WTC11 (cell line): ENCODE measurements around the gene C1orf35. TPM values are rescaled to one million over a fixed set of nuclear protein-coding genes. Genes with fewer than 3 reads are reported as not detected.

Source experiments
- ATAC-seq: fragments of 200-7000 bp; cut with Tn5 transposase; 2 replicates; pipeline ENCODE4 v1.10.0; 2021; ENCODE audit warnings: mild to moderate bottlenecking, moderate library complexity
- CTCF ChIA-PET: fragments of 300-600 bp; sonication (Branson Sonifier 250); formaldehyde crosslinking; loops from one replicate; lab custom pipeline; 2021; ENCODE audit warnings: antibody characterized with exemption; lab: Charles Lee
- POLR2A ChIA-PET: fragments of 350-600 bp; sonication (Branson Sonifier 250); formaldehyde crosslinking; loops from one replicate; lab custom pipeline; 2021; ENCODE audit warnings: antibody characterized with exemption; lab: Charles Lee
- DNase-seq: peaks from one replicate; pipeline ENCODE4 v3.0.0; 2021; ENCODE audit warnings: low spot score
- H3K27ac Mint-ChIP-seq: 2 replicates; pipeline ENCODE4 v1.8.0; 2021; ENCODE audit warnings: mixed read lengths
- H3K27me3 Mint-ChIP-seq: 2 replicates; pipeline ENCODE4 v1.8.0; 2021; ENCODE audit warnings: low read depth, mild to moderate bottlenecking, moderate library complexity, mixed read lengths
- H3K36me3 Mint-ChIP-seq: 2 replicates; pipeline ENCODE4 v1.8.0; 2021; ENCODE audit warnings: mixed read lengths
- H3K4me1 Mint-ChIP-seq: 2 replicates; pipeline ENCODE4 v1.8.0; 2022; ENCODE audit warnings: mixed read lengths
- H3K4me3 Mint-ChIP-seq: 2 replicates; pipeline ENCODE4 v1.8.0; 2021; ENCODE audit warnings: mild to moderate bottlenecking, moderate library complexity, mixed read lengths
- H3K9me3 Mint-ChIP-seq: 2 replicates; pipeline ENCODE4 v1.8.0; 2021; ENCODE audit warnings: mixed read lengths
- FOXK1 ChIP-seq: sonication (generic); formaldehyde crosslinking; IDR thresholded peaks from 2 replicates; pipeline ENCODE4 v1.8.0; 2022; ENCODE audit warnings: mild to moderate bottlenecking, moderate library complexity, missing genetic modification reagents
- FOXP1 ChIP-seq: sonication (generic); formaldehyde crosslinking; IDR thresholded peaks from 2 replicates; pipeline ENCODE4 v1.8.0; 2022; ENCODE audit warnings: missing genetic modification reagents, mild to moderate bottlenecking, moderate library complexity, borderline replicate concordance
- MXD4 ChIP-seq: fragments of 250-450 bp; sonication (Bioruptor Pico); IDR thresholded peaks from 2 replicates; pipeline ENCODE4 v1.8.0; 2021; ENCODE audit warnings: mild to moderate bottlenecking, moderate library complexity, borderline replicate concordance
- SP1 ChIP-seq: sonication (generic); formaldehyde crosslinking; conservative IDR thresholded peaks from 2 replicates; pipeline ENCODE4 v1.8.1; 2022; ENCODE audit warnings: missing genetic modification reagents
- total RNA-seq: library from RNA; stranded (reverse); gene quantifications from 3 replicates; pipeline ENCODE4 v1.2.3, GENCODE V29; 2021
- TF ChIP-seq, protein P1 (sequence below): fragments of 250-450 bp; sonication (Bioruptor Pico); IDR thresholded peaks from 2 replicates; pipeline ENCODE4 v2.1.2; 2022; ENCODE audit warnings: mild to moderate bottlenecking, moderate library complexity
- TF ChIP-seq, protein P2 (sequence below): sonication (generic); formaldehyde crosslinking; IDR thresholded peaks from 2 replicates; pipeline ENCODE4 v1.8.0; 2022; ENCODE audit warnings: mild to moderate bottlenecking, missing genetic modification reagents
- TF ChIP-seq, protein P3 (sequence below): sonication (generic); formaldehyde crosslinking; IDR thresholded peaks from 2 replicates; pipeline ENCODE4 v1.8.0; 2022; ENCODE audit warnings: mild to moderate bottlenecking, missing genetic modification reagents
- TF ChIP-seq, protein P4 (sequence below): sonication (generic); formaldehyde crosslinking; IDR thresholded peaks from 2 replicates; pipeline ENCODE4 v1.8.1; 2023; ENCODE audit warnings: mild to moderate bottlenecking, missing genetic modification reagents
- TF ChIP-seq, protein P5 (sequence below): sonication (generic); formaldehyde crosslinking; IDR thresholded peaks from 2 replicates; pipeline ENCODE4 v1.8.1; 2023; ENCODE audit warnings: mild to moderate bottlenecking, missing genetic modification reagents
- TF ChIP-seq, protein P6 (sequence below): sonication (generic); formaldehyde crosslinking; IDR thresholded peaks from 2 replicates; pipeline ENCODE4 v1.8.0; 2022; ENCODE audit warnings: mild to moderate bottlenecking, missing genetic modification reagents

The C1orf35 gene
- total RNA-seq, 1 experiment from 2014 or later: 33.8 TPM

DNA sequence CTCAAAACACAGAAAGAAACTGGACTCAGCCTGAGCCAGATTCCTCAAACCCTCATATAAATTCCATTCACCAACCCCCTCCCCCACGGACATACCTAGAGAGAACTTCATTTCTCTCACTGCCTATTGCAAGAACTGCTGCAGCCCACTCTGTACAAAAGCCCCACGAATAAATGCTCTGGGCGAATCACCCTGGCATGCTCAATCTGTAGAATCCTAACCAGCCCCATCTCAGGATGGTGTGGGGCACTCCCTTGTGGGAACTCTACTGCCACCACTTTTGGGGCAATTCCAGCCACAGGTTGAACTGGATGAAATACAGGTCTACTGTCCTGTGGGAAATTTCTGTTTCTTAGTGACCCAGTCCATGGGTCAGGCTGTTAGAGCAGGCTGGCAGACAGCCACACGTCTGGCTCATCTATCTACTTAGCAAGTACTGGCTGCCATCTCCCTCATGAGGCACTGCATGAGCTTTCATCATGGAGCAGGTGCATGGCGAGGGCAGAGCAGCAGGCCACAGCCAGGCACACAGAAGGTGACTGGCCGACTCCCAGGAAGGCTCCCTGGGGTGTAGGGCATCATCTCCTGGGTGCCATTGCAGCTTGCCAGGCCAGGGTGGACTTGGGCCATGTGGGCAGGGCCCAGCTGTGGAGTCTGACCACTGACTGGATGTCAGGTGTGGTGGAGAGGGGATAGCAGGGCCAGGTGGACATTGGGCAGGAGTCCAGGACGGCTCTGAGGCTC, 1.6 kb upstream of the C1orf35 start:
- H3K9me3 Mint-ChIP-seq: no peaks in the 10 kb centered on the region
- DNase-seq: no peak
- ATAC-seq: no peak
- peaks cover 6% of the 10 kb centered on the region for H3K27me3 Mint-ChIP-seq
- POLR2A ChIA-PET: no interaction called here
- peak overlapping the region; percentile 90 for H3K4me3 Mint-ChIP-seq
- TF ChIP-seq, protein P1, sequence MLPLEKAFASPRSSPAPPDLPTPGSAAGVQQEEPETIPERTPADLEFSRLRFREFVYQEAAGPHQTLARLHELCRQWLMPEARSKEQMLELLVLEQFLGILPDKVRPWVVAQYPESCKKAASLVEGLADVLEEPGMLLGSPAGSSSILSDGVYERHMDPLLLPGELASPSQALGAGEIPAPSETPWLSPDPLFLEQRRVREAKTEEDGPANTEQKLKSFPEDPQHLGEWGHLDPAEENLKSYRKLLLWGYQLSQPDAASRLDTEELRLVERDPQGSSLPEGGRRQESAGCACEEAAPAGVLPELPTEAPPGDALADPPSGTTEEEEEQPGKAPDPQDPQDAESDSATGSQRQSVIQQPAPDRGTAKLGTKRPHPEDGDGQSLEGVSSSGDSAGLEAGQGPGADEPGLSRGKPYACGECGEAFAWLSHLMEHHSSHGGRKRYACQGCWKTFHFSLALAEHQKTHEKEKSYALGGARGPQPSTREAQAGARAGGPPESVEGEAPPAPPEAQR: no peak
- TF ChIP-seq MXD4 (CRISPR knock-in tag): no peak
- TF ChIP-seq, protein P2, sequence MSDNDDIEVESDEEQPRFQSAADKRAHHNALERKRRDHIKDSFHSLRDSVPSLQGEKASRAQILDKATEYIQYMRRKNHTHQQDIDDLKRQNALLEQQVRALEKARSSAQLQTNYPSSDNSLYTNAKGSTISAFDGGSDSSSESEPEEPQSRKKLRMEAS (CRISPR knock-in tag): no peak
- TF ChIP-seq, protein P3, sequence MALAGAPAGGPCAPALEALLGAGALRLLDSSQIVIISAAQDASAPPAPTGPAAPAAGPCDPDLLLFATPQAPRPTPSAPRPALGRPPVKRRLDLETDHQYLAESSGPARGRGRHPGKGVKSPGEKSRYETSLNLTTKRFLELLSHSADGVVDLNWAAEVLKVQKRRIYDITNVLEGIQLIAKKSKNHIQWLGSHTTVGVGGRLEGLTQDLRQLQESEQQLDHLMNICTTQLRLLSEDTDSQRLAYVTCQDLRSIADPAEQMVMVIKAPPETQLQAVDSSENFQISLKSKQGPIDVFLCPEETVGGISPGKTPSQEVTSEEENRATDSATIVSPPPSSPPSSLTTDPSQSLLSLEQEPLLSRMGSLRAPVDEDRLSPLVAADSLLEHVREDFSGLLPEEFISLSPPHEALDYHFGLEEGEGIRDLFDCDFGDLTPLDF (CRISPR knock-in tag): no peak
- TF ChIP-seq, protein P4, sequence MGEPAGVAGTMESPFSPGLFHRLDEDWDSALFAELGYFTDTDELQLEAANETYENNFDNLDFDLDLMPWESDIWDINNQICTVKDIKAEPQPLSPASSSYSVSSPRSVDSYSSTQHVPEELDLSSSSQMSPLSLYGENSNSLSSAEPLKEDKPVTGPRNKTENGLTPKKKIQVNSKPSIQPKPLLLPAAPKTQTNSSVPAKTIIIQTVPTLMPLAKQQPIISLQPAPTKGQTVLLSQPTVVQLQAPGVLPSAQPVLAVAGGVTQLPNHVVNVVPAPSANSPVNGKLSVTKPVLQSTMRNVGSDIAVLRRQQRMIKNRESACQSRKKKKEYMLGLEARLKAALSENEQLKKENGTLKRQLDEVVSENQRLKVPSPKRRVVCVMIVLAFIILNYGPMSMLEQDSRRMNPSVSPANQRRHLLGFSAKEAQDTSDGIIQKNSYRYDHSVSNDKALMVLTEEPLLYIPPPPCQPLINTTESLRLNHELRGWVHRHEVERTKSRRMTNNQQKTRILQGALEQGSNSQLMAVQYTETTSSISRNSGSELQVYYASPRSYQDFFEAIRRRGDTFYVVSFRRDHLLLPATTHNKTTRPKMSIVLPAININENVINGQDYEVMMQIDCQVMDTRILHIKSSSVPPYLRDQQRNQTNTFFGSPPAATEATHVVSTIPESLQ (CRISPR knock-in tag): no peak
- TF ChIP-seq, protein P5, sequence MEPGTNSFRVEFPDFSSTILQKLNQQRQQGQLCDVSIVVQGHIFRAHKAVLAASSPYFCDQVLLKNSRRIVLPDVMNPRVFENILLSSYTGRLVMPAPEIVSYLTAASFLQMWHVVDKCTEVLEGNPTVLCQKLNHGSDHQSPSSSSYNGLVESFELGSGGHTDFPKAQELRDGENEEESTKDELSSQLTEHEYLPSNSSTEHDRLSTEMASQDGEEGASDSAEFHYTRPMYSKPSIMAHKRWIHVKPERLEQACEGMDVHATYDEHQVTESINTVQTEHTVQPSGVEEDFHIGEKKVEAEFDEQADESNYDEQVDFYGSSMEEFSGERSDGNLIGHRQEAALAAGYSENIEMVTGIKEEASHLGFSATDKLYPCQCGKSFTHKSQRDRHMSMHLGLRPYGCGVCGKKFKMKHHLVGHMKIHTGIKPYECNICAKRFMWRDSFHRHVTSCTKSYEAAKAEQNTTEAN (CRISPR knock-in tag): no peak
- peaks cover 20% of the 10 kb centered on the region for H3K4me1 Mint-ChIP-seq
- H3K36me3 Mint-ChIP-seq: peaks cover 21% of the 10 kb centered on the region
- peak overlapping the region; percentile 79; the same call in 1 of the 2 replicates for H3K27ac Mint-ChIP-seq
- CTCF ChIA-PET: interaction anchor here (1.6 kb wide), 1 partner anchor 26 kb away, joined by 6 read pairs; no protein-coding TSS in a partner anchor

DNA sequence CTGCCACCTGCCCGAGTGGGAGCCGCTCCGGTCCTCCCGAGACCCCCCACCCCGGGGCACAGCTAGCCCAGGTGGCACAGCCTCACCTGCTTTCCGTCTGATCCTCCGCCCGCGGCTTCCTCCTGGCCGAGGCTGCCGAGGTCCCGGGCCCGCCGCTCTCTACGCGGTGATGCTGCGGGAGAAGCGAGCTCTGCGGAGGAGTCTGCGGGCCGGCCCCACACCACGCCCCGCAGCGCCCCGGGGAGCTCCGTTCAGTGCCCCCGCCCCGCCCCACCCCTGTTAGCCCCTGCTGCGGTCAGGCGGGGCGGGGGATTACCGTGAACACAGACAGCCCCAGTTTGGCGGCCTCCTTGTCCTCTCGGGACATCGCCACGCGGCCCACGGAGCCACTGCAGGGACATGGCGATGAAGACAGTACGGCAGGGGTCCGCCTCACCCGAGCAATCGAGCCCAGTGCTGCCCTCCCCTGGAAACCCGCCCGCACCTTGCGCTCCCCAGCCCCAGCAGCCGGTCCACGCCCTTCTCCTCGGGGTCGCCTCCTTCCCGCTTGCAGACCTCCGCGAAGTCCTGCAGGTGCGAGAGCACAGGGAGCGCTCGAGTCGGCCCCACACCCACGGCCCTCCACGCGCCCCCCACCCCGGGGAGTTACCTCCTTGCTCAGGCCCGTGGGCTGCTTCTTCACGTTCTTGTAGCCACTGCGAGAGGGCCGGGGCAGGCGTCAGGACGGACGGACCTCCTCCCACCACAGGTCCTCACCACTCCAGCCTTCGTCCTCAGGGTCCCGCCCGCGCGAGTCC, 933 bp downstream of the C1orf35 start:
- ChIA-PET CTCF (interaction anchor here (0.7 to 1.5 kb wide), 4 partner anchors 20 to 103 kb away, joined by 3 to 14 read pairs (median 7); no protein-coding TSS in a partner anchor), POLR2A (interaction anchor here (0.6 kb wide), 1 partner anchor 356 kb away, joined by 3 read pairs; a partner anchor contains a TSS)
- H3K9me3 Mint-ChIP-seq: no peaks in the 10 kb centered on the region
- TF ChIP-seq FOXP1: 0 out of 2 replicates have a peak, but pooled peaks have one; percentile 11
- TF ChIP-seq SP1 (CRISPR knock-in tag): 0 out of 2 replicates have a peak, but pooled peaks have one; percentile 23
- TF ChIP-seq, protein P6, sequence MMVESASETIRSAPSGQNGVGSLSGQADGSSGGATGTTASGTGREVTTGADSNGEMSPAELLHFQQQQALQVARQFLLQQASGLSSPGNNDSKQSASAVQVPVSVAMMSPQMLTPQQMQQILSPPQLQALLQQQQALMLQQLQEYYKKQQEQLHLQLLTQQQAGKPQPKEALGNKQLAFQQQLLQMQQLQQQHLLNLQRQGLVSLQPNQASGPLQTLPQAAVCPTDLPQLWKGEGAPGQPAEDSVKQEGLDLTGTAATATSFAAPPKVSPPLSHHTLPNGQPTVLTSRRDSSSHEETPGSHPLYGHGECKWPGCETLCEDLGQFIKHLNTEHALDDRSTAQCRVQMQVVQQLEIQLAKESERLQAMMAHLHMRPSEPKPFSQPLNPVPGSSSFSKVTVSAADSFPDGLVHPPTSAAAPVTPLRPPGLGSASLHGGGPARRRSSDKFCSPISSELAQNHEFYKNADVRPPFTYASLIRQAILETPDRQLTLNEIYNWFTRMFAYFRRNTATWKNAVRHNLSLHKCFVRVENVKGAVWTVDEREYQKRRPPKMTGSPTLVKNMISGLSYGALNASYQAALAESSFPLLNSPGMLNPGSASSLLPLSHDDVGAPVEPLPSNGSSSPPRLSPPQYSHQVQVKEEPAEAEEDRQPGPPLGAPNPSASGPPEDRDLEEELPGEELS (CRISPR knock-in tag): no peak
- 0 out of 2 replicates have a peak, but pooled peaks have one; percentile 24 for TF ChIP-seq FOXK1 (CRISPR knock-in tag)
- DNase-seq (peak; percentile 51), ATAC-seq (peak; percentile 38)
- peak overlapping the region; percentile 90 for H3K4me3 Mint-ChIP-seq
- H3K4me1 Mint-ChIP-seq: peaks cover 13% of the 10 kb centered on the region
- no peak overlapping the region for H3K27ac Mint-ChIP-seq
- H3K36me3 Mint-ChIP-seq: peaks cover 38% of the 10 kb centered on the region
- H3K27me3 Mint-ChIP-seq: peaks cover 5% of the 10 kb centered on the region; the same call in 1 of the 2 replicates
